ENCODE results near the gene C9orf72.
A peak's percentile ranks its signal among the peaks of the same experiment; 100 is the strongest.

C9orf72 gene

DNA sequence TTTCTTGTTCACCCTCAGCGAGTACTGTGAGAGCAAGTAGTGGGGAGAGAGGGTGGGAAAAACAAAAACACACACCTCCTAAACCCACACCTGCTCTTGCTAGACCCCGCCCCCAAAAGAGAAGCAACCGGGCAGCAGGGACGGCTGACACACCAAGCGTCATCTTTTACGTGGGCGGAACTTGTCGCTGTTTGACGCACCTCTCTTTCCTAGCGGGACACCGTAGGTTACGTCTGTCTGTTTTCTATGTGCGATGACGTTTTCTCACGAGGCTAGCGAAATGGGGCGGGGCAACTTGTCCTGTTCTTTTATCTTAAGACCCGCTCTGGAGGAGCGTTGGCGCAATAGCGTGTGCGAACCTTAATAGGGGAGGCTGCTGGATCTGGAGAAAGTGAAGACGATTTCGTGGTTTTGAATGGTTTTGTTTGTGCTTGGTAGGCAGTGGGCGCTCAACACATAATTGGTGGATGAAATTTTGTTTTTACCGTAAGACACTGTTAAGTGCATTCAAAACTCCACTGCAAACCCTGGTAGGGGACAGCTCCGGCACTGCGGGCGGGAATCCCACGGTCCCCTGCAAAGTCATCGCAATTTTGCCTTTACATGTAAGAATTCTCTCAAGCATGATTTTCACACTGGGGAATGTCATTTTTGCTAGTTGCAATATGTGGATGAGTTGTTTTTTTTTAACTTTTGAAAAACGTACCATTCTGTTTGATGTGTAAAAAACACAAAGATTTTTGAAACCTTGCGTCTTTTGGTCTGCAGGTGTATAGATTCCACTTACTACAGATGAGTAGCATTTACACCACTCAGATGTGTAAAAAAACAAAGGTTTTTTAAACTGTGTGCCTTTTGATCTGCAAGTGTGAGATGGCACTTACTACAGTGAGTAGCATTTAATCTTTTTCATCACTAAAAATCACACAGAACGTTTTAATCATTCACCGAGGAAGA is 631 bp upstream of the C9orf72 start:
- DNase-seq: peak; percentile 98

DNA sequence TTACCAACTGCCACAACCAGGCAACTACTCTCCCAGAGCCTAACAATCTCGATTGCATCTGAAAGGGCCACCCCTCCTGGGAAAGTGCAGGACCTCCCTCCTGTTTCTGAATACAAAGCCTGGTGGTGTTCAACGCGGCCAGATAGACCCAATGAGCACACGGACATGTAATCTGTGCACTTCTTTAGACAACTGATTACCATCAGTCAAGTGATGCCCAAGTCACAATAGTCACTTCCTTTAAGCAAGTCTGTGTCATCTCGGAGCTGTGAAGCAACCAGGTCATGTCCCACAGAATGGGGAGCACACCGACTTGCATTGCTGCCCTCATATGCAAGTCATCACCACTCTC is 739 bp downstream of the C9orf72 start:
- peak; percentile 19 for DNase-seq

GRCh38 chr9:27572061-27572460 is 1.2 kb downstream of the C9orf72 start:
- DNase-seq: no peak

GRCh38 chr9:27571011-27571410 is 2.3 kb downstream of the C9orf72 start:
- DNase-seq: no peak

DNA sequence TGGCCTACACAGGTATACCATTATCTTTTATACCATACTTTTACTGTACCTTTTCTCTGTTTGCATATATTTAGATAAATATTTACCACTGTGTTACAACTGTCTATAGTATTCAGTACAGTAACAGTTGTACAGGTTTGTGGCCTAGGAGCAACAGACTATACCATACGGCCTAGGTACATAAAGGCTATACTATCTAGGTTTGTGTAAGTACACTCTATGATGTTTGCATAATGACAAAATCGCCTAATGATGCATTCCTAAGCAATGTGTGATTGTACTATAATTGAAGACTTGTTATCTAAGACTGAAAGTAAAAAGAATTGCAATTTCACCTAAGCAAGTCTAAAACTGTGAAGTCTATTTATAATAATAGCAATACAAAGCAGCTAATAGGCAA is 3.9 kb downstream of the C9orf72 start:
- no peak for DNase-seq

DNA sequence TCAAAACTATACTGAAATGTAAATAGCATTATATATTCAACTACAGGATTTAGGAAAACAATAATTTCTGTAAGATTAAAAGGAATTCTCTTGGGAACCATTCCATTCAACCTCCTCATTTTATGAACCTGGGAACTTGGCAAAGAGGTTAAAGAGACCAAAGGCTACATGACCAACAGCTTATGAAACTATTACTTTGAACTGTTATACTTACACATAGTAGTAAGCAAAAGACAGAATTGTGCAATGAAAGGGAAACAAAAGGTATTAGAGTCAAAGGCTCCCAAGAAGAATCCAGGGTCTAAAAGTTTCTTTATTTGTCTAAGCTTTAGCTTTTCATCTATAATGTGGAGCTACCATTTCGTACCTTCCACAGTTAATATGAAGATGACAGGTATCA is 7.2 kb downstream of the C9orf72 start:
- no peak for DNase-seq

- DNase-seq: no peak
These were observed 7.6 kb downstream of the C9orf72 start for GRCh38 chr9:27565696-27566095.

DNA sequence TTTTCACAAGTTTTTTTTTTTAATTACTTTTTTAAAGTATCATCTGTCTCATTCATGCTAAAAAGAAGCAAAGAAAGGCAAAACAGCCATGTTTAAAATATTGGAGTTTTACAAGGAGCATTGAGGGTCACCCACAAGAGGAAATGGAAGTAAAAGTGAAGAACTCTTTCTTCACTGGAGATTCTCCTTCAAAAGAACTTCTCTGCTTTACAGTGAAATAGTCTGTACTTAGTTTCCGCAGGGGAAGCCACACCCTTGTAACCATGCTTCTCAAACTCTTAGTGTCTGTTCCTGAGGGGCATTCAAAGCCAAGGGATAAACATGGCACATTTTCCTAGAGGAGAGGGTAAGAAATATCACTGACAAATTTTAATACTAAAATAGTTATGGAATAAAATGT is 8.6 kb downstream of the C9orf72 start:
- DNase-seq: no peak

- no peak for DNase-seq
These were observed 9.4 kb downstream of the C9orf72 start for GRCh38 chr9:27563738-27564430.

DNA sequence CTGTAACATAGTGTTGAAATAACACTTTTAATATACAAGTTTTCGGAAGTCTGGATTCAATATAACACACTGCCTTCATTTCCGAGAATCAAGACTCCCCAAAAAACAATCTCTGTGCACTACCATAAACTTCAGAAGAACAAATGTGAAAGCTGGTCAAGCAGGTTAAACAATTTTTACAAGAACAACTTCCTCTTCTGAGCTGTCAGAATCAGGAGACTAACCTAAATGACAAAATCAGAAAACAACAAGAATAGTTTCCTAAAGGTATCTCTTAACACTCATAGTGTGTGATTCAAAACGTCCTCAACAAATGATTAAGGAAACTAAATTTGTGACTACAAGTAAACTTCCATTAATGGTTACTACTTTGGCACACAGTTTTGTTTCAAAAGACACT is 11.6 kb downstream of the C9orf72 start:
- no peak for DNase-seq

GRCh38 chr9:27560457-27560856 is 12.8 kb downstream of the C9orf72 start:
- DNase-seq: no peak

- no peak for DNase-seq
These were observed 15.0 kb downstream of the C9orf72 start for GRCh38 chr9:27558307-27558706.

GRCh38 chr9:27556470-27556869 is 16.8 kb downstream of the C9orf72 start:
- DNase-seq: no peak

DNA sequence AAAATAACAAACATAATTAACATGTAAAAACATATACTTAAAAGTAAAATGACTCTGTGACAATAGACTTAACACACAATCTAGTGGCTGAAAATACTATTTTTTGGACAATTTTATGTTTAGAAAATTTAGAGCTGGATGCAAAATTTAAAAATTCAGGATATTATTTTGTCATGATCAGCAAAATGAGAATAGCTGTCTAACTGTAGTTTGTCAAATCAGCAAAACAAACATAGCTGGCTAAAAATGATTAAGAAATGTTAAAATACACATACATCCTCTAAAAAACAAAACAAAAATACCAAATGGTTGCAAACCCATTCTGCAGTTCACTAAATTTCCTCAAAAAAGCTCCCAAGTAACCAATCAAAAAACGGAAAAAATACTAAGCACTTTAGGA is 18.6 kb downstream of the C9orf72 start:
- DNase-seq: no peak

DNA sequence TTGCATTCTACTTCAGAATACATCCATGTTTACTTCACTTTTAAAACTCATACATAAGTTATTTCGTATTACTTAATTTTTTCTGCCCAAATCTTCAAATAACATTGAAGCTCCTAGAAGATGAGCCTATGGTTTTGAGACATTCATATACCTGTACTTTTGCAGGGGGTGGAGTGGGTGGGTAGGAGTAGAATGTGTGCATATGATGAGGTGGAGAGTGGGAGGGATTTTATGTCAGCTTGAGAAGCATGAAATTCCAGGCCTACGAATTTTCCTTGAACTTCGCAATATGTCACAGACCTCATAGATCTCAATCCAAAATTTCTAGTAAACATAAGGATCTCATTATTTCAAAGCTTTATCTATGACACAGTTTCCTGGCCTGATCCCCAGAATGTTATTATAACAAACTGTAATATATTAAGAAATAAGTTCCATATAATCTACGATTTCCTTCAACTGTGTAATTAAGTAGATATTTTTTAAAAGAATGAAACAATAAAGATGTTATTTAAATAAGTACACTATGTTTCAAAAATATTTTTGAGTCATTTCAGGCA is 24.0 kb downstream of the C9orf72 start:
- DNase-seq: no peak

DNA sequence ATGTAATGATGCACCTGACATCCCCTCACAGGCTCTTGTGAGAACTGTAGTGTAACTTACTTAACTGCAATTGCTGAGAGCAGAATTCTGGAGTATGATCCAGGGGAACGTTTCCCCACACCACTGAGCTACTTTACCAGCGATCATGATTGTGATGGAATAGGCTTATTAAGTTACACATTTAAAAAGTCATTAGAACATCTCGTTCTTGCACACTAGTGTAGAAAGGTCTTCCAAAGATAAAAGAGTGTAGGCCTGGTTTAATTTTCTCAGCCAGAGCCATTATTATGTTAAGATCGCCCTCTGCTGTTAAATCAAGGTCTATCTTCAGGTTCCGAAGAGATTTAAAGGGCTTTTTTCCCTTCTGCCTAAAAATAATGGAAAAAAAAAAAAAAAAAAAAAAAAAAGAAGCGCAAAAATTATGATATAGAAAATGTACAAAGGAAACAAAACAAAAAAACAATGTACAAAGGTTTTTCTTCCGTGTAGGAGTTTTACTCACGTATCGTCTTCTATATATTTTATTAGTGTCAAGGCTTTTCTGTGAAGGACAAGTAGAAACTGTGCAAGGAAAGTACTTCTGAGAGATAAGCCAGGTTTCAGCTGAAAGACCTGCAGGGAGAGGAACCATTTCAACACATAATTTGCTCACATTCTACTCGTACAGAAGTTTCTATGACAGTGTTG is 25.1 kb downstream of the C9orf72 start:
- peak; percentile 14 for DNase-seq

GRCh38 chr9:27545471-27545870 is 27.8 kb downstream of the C9orf72 start:
- no peak for DNase-seq

DNA sequence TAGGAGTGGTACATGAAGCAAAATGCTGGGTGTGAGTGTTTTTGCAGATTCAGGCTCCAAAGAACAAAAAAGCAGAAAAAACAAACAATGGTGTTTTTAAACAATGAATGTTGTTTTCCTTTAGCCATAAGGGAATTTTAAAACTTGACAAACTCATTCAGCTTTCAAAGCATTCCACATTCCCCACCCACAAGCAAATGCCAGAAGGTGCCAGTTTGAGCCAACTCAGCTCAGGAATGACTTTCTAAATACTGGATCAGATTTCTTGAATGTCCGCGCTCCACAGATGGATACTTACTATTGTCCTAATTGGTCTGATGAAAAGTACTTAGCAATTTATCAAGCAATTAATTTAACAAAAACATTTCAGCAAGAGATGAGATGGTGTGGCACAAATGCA is 30.8 kb downstream of the C9orf72 start:
- DNase-seq: no peak

DNA sequence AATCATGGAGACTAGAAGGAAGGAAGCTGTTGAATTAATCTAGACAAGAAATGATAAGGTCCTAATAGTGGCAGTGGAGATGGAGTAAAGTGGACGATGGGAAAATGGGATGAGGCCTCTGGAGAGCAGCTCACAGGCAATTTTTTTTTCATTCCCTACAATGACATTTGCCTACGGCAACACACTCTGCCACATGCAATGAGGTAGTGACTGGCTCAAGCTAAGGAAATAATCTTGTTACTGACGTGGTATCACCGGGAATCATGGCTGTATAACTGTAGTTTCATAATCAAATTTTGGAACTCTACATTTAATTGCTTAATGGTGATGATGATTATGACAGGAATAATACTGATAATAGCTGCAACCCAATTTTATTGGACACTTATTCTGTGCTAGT is 31.5 kb downstream of the C9orf72 start:
- DNase-seq: no peak

- no peak for DNase-seq
These were observed 32.8 kb downstream of the C9orf72 start for GRCh38 chr9:27540502-27540901.

GRCh38 chr9:27539479-27540441 is 33.5 kb downstream of the C9orf72 start:
- no peak for DNase-seq

- no peak for DNase-seq
These were observed 34.6 kb downstream of the C9orf72 start for GRCh38 chr9:27538647-27539046.
